Measurements from ENCODE around the gene CNIH4.

The CNIH4 gene

GRCh38 chr1:224387943-224388342, 31.3 kb downstream of the CNIH4 start:
- TF ChIP-seq L3MBTL2 (conservative IDR thresholded peaks at IDR 0.05) (no peak), FOXM1 (IDR thresholded peaks at IDR 0.05; ENCODE audit: borderline replicate concordance) (no peak)
- ChIA-PET CTCF (no interaction called here), POLR2A (no interaction called here)
- no peak for DNase-seq (ENCODE audit: extremely low spot score)

GRCh38 chr1:224390517-224390916, 33.8 kb downstream of the CNIH4 start:
- no peak for DNase-seq (ENCODE audit: extremely low spot score)
- ChIA-PET POLR2A (no interaction called here), CTCF (no interaction called here)

GRCh38 chr1:224392411-224393249, 36.0 kb downstream of the CNIH4 start:
- TF ChIP-seq NFRKB (IDR thresholded peaks at IDR 0.05), result no peak
- no peak for TF ChIP-seq FOXM1 (IDR thresholded peaks at IDR 0.05; ENCODE audit: borderline replicate concordance)
- no peak for TF ChIP-seq SP1 (IDR thresholded peaks at IDR 0.05)
- TF ChIP-seq PKNOX1 (IDR thresholded peaks at IDR 0.05), result no peak
- no peak for TF ChIP-seq ZNF384 (IDR thresholded peaks at IDR 0.05)
- no peak for TF ChIP-seq HDGF (IDR thresholded peaks at IDR 0.05; ENCODE audit: borderline replicate concordance)
- no peak for TF ChIP-seq LEF1 (IDR thresholded peaks at IDR 0.05; ENCODE audit: borderline replicate concordance)
- TF ChIP-seq CTBP1 (IDR thresholded peaks at IDR 0.05; ENCODE audit: borderline replicate concordance), result no peak
- no peak for TF ChIP-seq BHLHE40 (IDR thresholded peaks at IDR 0.05; ENCODE audit: borderline replicate concordance)
- TF ChIP-seq FOXA1 (IDR thresholded peaks at IDR 0.05), result no peak
- TF ChIP-seq ELF4 (IDR thresholded peaks at IDR 0.05), result no peak
- TF ChIP-seq L3MBTL2 (conservative IDR thresholded peaks at IDR 0.05), result no peak
- TF ChIP-seq ARNT (IDR thresholded peaks at IDR 0.05), result no peak
- POLR2A ChIA-PET, result no interaction called here
- CTCF ChIA-PET, result no interaction called here
- no peak for DNase-seq (ENCODE audit: extremely low spot score)

More at GRCh38 chr1:224390517-224390916, 33.8 kb downstream of the CNIH4 start:
- TF ChIP-seq PKNOX1 (IDR thresholded peaks at IDR 0.05) (no peak), NFRKB (IDR thresholded peaks at IDR 0.05) (no peak), FOXM1 (IDR thresholded peaks at IDR 0.05; ENCODE audit: borderline replicate concordance) (no peak), ARNT (IDR thresholded peaks at IDR 0.05) (no peak), ELF4 (IDR thresholded peaks at IDR 0.05) (no peak), FOXA1 (IDR thresholded peaks at IDR 0.05) (no peak), FOXK2 (IDR thresholded peaks at IDR 0.05) (no peak), SUZ12 (IDR thresholded peaks at IDR 0.05) (no peak)

GRCh38 chr1:224393294-224393693, 36.6 kb downstream of the CNIH4 start:
- POLR2A ChIA-PET, result no interaction called here
- DNase-seq (ENCODE audit: extremely low spot score), result no peak
- CTCF ChIA-PET, result no interaction called here
- no peak for TF ChIP-seq FOXA1 (IDR thresholded peaks at IDR 0.05)
- no peak for TF ChIP-seq LEF1 (IDR thresholded peaks at IDR 0.05; ENCODE audit: borderline replicate concordance)
- TF ChIP-seq PKNOX1 (IDR thresholded peaks at IDR 0.05), result no peak
- TF ChIP-seq BHLHE40 (IDR thresholded peaks at IDR 0.05; ENCODE audit: borderline replicate concordance), result no peak
- TF ChIP-seq NFRKB (IDR thresholded peaks at IDR 0.05), result no peak
- TF ChIP-seq ELF4 (IDR thresholded peaks at IDR 0.05), result no peak
- TF ChIP-seq L3MBTL2 (conservative IDR thresholded peaks at IDR 0.05), result no peak
- TF ChIP-seq FOXM1 (IDR thresholded peaks at IDR 0.05; ENCODE audit: borderline replicate concordance), result no peak
- TF ChIP-seq TARDBP (IDR thresholded peaks at IDR 0.05), result no peak
- no peak for TF ChIP-seq CTBP1 (IDR thresholded peaks at IDR 0.05; ENCODE audit: borderline replicate concordance)

- TF ChIP-seq LEF1 (IDR thresholded peaks at IDR 0.05; ENCODE audit: borderline replicate concordance) (no peak), NFRKB (IDR thresholded peaks at IDR 0.05) (no peak), PKNOX1 (IDR thresholded peaks at IDR 0.05) (peak; percentile 75)
- no peak for DNase-seq (ENCODE audit: extremely low spot score)
- ChIA-PET CTCF (interaction anchor here (0.7 kb wide), 1 partner anchor 214 kb away, joined by 4 read pairs; no protein-coding TSS in a partner anchor), POLR2A (no interaction called here)
These were observed 43.2 kb downstream of the CNIH4 start for GRCh38 chr1:224399887-224400286.

GRCh38 chr1:224402472-224403036, 45.9 kb downstream of the CNIH4 start:
- ChIA-PET CTCF (interaction anchor here (1.3 kb wide), 1 partner anchor 520 kb away, joined by 3 read pairs; no protein-coding TSS in a partner anchor), POLR2A (interaction anchor here (0.8 kb wide), 1 partner anchor 19 kb away, joined by 3 read pairs; no protein-coding TSS in a partner anchor)

More at GRCh38 chr1:224402472-224403036, 45.9 kb downstream of the CNIH4 start:
- DNase-seq (ENCODE audit: extremely low spot score), result no peak
- TF ChIP-seq ELF4 (IDR thresholded peaks at IDR 0.05) (no peak), SUZ12 (IDR thresholded peaks at IDR 0.05) (no peak), CTBP1 (IDR thresholded peaks at IDR 0.05; ENCODE audit: borderline replicate concordance) (no peak), PKNOX1 (IDR thresholded peaks at IDR 0.05) (no peak), NFRKB (IDR thresholded peaks at IDR 0.05) (no peak), ZNF384 (IDR thresholded peaks at IDR 0.05) (no peak), LEF1 (IDR thresholded peaks at IDR 0.05; ENCODE audit: borderline replicate concordance) (no peak), FOXK2 (IDR thresholded peaks at IDR 0.05) (no peak), BHLHE40 (IDR thresholded peaks at IDR 0.05; ENCODE audit: borderline replicate concordance) (no peak), FOXA1 (IDR thresholded peaks at IDR 0.05) (no peak), SP1 (IDR thresholded peaks at IDR 0.05) (no peak), FOXM1 (IDR thresholded peaks at IDR 0.05; ENCODE audit: borderline replicate concordance) (no peak)

All from HEK293T (cell line).